Lower leg skin (tissue), 3 donors: ENCODE results near the gene PMM2.

Experiments used
- POLR2A ChIP-seq, 2 donors: fragments of 450-650 bp; IDR thresholded peaks; one replicate each; pipeline ENCODE4 v1.6.1; 2016 to 2017; ENCODE audit warnings: antibody characterized with exemption in 2 of 2, mild to moderate bottlenecking in 1 of 2, moderate library complexity in 1 of 2
- TF ChIP-seq, protein P1 (sequence below), 3 donors: fragments of 450-650 bp; IDR thresholded peaks; one replicate each; pipeline ENCODE4 v1.5.1; 2016; ENCODE audit warnings: antibody characterized with exemption in 3 of 3, mild to moderate bottlenecking in 3 of 3, moderate library complexity in 2 of 3

DNA sequence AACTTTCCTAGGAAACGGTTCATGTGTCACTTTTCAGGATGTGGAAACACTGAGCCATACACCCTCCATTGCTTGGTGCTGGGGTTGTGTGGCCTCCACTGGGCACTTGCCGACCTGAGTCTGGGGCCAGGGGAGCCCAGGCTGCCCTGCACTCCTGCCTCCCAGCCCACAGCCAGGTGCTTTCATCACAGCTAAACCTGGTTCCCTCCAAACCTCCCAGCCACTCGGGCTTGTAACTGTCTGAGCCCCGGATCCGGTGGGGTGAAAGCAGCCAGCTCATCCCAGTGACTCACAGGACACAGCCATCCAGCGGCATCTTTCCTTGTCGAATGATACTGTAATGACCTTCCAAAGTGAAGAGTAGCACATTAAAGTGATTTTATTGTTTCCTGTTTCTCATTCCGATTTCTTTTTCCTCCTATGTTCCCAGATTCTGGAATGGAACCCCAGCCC lies 51.3 kb downstream of the PMM2 start:
- TF ChIP-seq, protein P1, sequence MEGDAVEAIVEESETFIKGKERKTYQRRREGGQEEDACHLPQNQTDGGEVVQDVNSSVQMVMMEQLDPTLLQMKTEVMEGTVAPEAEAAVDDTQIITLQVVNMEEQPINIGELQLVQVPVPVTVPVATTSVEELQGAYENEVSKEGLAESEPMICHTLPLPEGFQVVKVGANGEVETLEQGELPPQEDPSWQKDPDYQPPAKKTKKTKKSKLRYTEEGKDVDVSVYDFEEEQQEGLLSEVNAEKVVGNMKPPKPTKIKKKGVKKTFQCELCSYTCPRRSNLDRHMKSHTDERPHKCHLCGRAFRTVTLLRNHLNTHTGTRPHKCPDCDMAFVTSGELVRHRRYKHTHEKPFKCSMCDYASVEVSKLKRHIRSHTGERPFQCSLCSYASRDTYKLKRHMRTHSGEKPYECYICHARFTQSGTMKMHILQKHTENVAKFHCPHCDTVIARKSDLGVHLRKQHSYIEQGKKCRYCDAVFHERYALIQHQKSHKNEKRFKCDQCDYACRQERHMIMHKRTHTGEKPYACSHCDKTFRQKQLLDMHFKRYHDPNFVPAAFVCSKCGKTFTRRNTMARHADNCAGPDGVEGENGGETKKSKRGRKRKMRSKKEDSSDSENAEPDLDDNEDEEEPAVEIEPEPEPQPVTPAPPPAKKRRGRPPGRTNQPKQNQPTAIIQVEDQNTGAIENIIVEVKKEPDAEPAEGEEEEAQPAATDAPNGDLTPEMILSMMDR (IDR thresholded peaks at IDR 0.05): no peak
- TF ChIP-seq POLR2A (IDR thresholded peaks at IDR 0.05): no peak
